Measurements from ENCODE around the gene CD207. TPM values are rescaled to one million over a fixed set of nuclear protein-coding genes. Genes with fewer than 3 reads are reported as not detected.

Gene CD207
- total RNA-seq, 2 donors from 2014 or later: 0.27 TPM; not detected in 1

- no peak for ATAC-seq (ENCODE audit: insufficient number of reproducible peaks, low FRiP score, low read depth)
- Histone ChIP-seq H3K9me3 (no peaks in the 10 kb centered on the region), H3K27me3 (replicated peaks; ENCODE audit: insufficient read depth) (no peaks in the 10 kb centered on the region), H3K4me1 (ENCODE audit: control insufficient read depth in 1 of 2, low read depth in 2 of 2) (no peaks in the 10 kb centered on the region), H3K4me3 (no peak overlapping the region), H3K27ac (no peak overlapping the region), H3K36me3 (no peaks in the 10 kb centered on the region)
- no peak for TF ChIP-seq CTCF (IDR thresholded peaks at IDR 0.05)
- DNase-seq (ENCODE audit: low spot score): no peak
Measured at GRCh38 chr2:70808983-70809958, 26.3 kb downstream of the CD207 start.

- ATAC-seq (ENCODE audit: insufficient number of reproducible peaks, low FRiP score, low read depth): no peak
- H3K36me3 ChIP-seq: no peaks in the 10 kb centered on the region
Measured at GRCh38 chr2:70807828-70808118, 27.8 kb downstream of the CD207 start.

DNA sequence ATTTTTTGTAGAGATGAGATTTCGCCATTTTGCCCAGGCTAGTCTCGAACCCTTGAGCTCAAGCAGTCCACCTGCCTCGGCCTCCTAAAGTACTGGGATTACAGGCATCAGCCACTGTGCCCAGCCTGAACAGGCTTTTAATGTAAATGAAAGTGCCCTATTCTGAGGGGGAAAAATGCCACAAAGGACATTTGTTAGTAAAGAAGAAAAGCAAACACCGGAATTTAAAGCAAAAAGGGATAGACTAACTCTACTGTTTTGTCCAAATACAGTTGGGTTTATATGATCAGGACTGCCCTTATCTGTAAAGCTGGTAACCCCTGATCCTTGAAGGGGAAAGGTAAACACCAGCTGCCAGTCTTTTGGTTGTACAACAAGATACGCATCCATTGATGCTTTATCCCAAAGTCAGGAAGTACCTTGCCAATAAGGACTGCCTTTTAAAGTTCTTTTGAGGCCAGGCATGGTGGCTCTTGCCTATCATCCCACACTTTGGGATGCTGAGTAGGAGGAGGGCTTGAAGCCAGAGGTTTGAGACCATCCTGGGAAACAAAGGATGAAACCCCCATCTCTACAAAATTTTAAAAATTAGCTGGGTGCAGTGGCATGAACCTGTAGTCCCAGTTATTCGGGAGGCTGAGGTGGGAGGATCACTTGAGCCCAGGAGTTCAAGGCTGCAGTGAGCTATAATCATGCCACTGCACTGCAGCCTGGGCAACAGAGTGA, 28.4 kb downstream of the CD207 start:
- no peaks in the 10 kb centered on the region for H3K9me3 ChIP-seq
- no peak overlapping the region for H3K27ac ChIP-seq
- no peak overlapping the region for H3K4me3 ChIP-seq
- no peak for TF ChIP-seq CTCF (IDR thresholded peaks at IDR 0.05)
- H3K4me1 ChIP-seq (ENCODE audit: control insufficient read depth in 1 of 2, low read depth in 2 of 2): no peaks in the 10 kb centered on the region
- no peaks in the 10 kb centered on the region for H3K27me3 ChIP-seq (replicated peaks; ENCODE audit: insufficient read depth)
- no peak for ATAC-seq (ENCODE audit: insufficient number of reproducible peaks, low FRiP score, low read depth)
- DNase-seq (ENCODE audit: low spot score): no peak
- no peaks in the 10 kb centered on the region for H3K36me3 ChIP-seq

More at GRCh38 chr2:70807828-70808118, 27.8 kb downstream of the CD207 start:
- no peaks in the 10 kb centered on the region for H3K4me1 ChIP-seq (ENCODE audit: control insufficient read depth in 1 of 2, low read depth in 2 of 2)
- no peak overlapping the region for H3K27ac ChIP-seq
- H3K9me3 ChIP-seq: no peaks in the 10 kb centered on the region
- no peak for TF ChIP-seq CTCF (IDR thresholded peaks at IDR 0.05)
- DNase-seq (ENCODE audit: low spot score): no peak
- no peaks in the 10 kb centered on the region for H3K27me3 ChIP-seq (replicated peaks; ENCODE audit: insufficient read depth)
- H3K4me3 ChIP-seq: no peak overlapping the region

DNA sequence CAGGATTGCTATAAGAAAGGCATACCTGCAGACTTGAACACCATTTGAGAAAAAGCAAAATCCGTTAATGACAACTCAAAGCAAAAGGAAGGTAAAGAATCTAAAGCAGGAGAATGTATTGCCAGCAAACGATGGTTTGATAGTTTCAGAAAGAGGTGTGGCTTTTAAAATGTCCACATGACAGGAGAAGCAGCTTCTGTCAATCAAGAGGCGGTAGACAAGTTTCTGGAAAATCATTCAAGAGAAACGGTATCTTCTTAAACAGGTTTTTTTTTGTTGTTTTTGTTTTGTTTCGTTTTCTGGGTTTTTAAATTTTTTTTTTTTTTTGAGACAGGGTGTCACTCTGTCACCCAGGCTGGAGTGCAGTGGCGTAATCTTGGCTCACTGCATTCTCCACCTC, 29.0 kb downstream of the CD207 start:
- Histone ChIP-seq H3K4me3 (no peak overlapping the region), H3K27ac (no peak overlapping the region), H3K36me3 (no peaks in the 10 kb centered on the region), H3K27me3 (replicated peaks; ENCODE audit: insufficient read depth) (no peaks in the 10 kb centered on the region), H3K9me3 (no peaks in the 10 kb centered on the region), H3K4me1 (ENCODE audit: control insufficient read depth in 1 of 2, low read depth in 2 of 2) (no peaks in the 10 kb centered on the region)
- ATAC-seq (ENCODE audit: insufficient number of reproducible peaks, low FRiP score, low read depth) (no peak), DNase-seq (ENCODE audit: low spot score) (no peak)
- TF ChIP-seq CTCF (IDR thresholded peaks at IDR 0.05): no peak

GRCh38 chr2:70806013-70806412, 29.6 kb downstream of the CD207 start:
- H3K4me3 ChIP-seq: no peak overlapping the region
- no peaks in the 10 kb centered on the region for H3K27me3 ChIP-seq (replicated peaks; ENCODE audit: insufficient read depth)
- H3K27ac ChIP-seq: no peak overlapping the region
- H3K36me3 ChIP-seq: no peaks in the 10 kb centered on the region
- no peaks in the 10 kb centered on the region for H3K4me1 ChIP-seq (ENCODE audit: control insufficient read depth in 1 of 2, low read depth in 2 of 2)
- H3K9me3 ChIP-seq: no peaks in the 10 kb centered on the region
- ATAC-seq (ENCODE audit: insufficient number of reproducible peaks, low FRiP score, low read depth) (no peak), DNase-seq (ENCODE audit: low spot score) (no peak)
- TF ChIP-seq CTCF (IDR thresholded peaks at IDR 0.05): no peak

Data from thoracic aorta (tissue), 2 donors.